ENCODE data around the gene IFNW1.

DNA sequence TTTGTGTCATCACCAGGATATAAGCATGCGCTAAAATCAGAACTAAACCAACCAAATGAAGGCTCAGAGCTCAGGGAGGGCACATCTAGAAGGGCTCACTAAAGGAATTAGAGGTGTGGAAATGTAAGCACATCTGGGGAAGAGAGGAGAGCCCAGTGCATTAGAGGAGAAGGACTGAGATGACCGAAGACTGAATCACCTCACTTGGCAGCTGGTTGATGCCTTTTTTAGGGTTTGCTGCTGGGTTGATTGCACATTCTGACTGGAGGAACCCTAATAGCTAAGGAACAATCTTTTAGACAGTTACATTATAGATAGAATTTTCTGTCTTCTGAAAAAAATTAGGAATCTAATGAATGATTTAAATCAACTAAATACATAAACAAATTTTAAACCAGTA is 33.0 kb upstream of the IFNW1 start:
- TF ChIP-seq, protein P1, sequence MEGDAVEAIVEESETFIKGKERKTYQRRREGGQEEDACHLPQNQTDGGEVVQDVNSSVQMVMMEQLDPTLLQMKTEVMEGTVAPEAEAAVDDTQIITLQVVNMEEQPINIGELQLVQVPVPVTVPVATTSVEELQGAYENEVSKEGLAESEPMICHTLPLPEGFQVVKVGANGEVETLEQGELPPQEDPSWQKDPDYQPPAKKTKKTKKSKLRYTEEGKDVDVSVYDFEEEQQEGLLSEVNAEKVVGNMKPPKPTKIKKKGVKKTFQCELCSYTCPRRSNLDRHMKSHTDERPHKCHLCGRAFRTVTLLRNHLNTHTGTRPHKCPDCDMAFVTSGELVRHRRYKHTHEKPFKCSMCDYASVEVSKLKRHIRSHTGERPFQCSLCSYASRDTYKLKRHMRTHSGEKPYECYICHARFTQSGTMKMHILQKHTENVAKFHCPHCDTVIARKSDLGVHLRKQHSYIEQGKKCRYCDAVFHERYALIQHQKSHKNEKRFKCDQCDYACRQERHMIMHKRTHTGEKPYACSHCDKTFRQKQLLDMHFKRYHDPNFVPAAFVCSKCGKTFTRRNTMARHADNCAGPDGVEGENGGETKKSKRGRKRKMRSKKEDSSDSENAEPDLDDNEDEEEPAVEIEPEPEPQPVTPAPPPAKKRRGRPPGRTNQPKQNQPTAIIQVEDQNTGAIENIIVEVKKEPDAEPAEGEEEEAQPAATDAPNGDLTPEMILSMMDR (IDR thresholded peaks at IDR 0.05), result no peak
- no peak for TF ChIP-seq POLR2A (IDR thresholded peaks at IDR 0.05)
